Muscle layer of colon (tissue), 2 donors: ENCODE data around the gene MTCL1.

Source experiments
- H3K27ac ChIP-seq: one replicate; pipeline ENCODE4 v1.7.0; 2013; ENCODE audit warnings: low read depth, mild to moderate bottlenecking, low read length, moderate library complexity
- H3K27me3 ChIP-seq, 2 donors: one replicate each; pipeline ENCODE4 v1.7.0; 2013; ENCODE audit warnings: low read length in 2 of 2, mild to moderate bottlenecking in 2 of 2; ENCODE audit not compliant: insufficient read depth in 2 of 2, control insufficient read depth in 1 of 2
- H3K36me3 ChIP-seq: one replicate; pipeline ENCODE4 v1.7.0; 2013; ENCODE audit warnings: mild to moderate bottlenecking, low read length; ENCODE audit not compliant: insufficient read depth
- H3K4me1 ChIP-seq: one replicate; pipeline ENCODE4 v1.7.0; 2013; ENCODE audit warnings: mild to moderate bottlenecking, low read length; ENCODE audit not compliant: insufficient read depth
- H3K4me3 ChIP-seq, 2 donors: one replicate each; pipeline ENCODE4 v1.7.0; 2013; ENCODE audit warnings: low read length in 2 of 2, low read depth in 1 of 2, mild to moderate bottlenecking in 1 of 2, moderate library complexity in 1 of 2
- H3K9ac ChIP-seq: one replicate; pipeline ENCODE4 v1.7.0; 2013; ENCODE audit warnings: low read length
- H3K9me3 ChIP-seq: one replicate; pipeline ENCODE4 v1.7.0; 2013; ENCODE audit warnings: mild to moderate bottlenecking, low read length
- donor health status: abdominal sarcoma.
- donor health status: Adenocarcinoma of cecum.

MTCL1 gene

DNA sequence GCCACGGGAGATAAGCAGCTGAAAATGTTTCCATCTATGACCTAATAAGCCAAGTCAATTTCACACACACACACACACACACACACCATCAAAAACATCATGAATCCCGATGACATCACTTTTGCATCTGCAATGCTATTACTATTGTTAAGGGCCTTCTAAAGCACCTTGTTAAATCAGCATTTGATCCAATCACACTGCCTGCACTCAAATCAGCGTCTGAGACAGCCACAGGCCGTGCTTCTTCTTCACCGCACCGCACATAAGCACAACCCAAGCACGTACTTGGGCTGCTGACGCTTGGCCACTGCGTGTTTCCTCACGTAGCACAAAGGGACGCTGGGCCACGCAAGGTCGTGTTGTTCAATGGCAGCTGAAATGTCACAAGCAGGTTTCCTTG, 15.8 kb upstream of the MTCL1 start:
- H3K27ac ChIP-seq, result no peak overlapping the region
- H3K4me1 ChIP-seq, result peaks cover 5% of the 10 kb centered on the region
- no peaks in the 10 kb centered on the region for H3K27me3 ChIP-seq
- no peaks in the 10 kb centered on the region for H3K9me3 ChIP-seq
- no peaks in the 10 kb centered on the region for H3K36me3 ChIP-seq
- no peak overlapping the region for H3K4me3 ChIP-seq
- H3K9ac ChIP-seq, result no peak overlapping the region

DNA sequence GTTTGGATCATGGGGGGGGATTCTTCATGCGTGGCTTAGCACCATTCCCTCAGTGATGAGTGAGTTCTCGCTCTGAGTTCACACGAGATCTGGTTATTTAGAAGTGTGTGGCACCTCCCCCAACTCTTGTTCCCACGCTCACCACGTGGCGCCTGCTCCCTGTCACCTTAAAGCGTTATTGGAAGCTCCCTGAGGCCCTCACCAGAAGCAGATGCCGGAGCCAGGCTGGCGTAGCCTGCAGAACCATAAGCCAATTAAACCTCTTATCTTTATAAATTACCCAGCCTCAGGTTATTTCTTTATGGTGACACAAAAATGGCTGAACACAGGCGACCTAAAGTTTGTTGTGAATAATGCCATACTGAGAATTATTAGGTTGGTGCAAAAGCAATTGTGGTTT, 10.5 kb upstream of the MTCL1 start:
- H3K4me3 ChIP-seq, result no peak overlapping the region
- no peak overlapping the region for H3K27ac ChIP-seq
- H3K9me3 ChIP-seq, result no peaks in the 10 kb centered on the region
- no peaks in the 10 kb centered on the region for H3K27me3 ChIP-seq
- H3K36me3 ChIP-seq, result no peaks in the 10 kb centered on the region
- H3K4me1 ChIP-seq, result peaks cover 3% of the 10 kb centered on the region
- no peak overlapping the region for H3K9ac ChIP-seq

DNA sequence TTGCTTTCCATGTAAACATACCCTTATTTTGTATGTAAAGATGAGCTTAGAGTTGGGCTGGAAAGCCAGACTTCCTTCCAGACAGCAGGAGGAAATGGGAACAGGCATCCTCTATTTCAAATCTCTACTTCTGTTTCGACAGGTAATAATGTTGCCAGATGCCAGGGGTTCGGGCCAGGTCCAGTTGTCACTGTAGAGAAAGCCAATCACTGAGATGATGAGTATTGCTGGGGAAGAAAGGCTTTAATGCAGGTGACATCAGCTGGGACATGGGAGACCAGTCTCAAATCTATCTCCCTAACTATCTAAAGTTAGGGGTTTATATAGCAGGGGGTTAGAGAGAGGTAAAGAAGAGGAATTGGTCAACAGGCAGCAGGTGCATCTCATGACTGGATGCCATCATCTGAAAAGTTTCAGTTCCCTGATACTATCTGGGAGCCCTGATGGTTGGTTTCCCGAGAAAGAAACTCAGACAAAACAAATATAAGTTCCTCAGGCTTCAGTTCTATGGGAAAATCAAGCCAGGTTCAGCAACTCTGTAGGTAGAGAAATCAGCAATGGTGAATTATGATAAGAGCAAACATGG, 9.3 kb upstream of the MTCL1 start:
- Histone ChIP-seq H3K4me3 (no peak overlapping the region), H3K9me3 (no peaks in the 10 kb centered on the region), H3K4me1 (peaks cover 3% of the 10 kb centered on the region), H3K27me3 (no peaks in the 10 kb centered on the region), H3K9ac (no peak overlapping the region), H3K27ac (no peak overlapping the region), H3K36me3 (no peaks in the 10 kb centered on the region)

DNA sequence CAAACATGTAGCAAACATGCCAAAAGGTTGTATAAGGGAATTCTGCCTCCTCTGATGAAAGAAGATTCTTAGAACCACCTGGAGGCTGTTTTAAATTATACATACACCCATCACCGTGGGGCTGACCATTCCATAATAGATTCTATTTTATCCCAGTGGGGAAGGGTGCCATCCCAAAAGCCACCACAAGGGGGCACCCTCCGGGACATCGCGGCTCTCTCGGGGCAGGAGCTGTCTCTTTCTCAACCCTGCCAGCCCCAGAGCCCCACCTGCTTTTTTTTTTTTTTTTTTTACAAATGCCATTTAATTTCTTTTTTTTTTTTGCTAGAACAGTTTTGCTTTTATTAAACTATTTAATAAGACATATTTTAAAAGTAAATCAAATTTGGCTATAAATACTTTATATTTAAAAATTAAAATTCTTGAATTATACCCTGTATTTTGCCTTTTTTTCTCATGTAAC, 8.6 kb upstream of the MTCL1 start:
- H3K9me3 ChIP-seq, result no peaks in the 10 kb centered on the region
- H3K27ac ChIP-seq, result no peak overlapping the region
- no peak overlapping the region for H3K9ac ChIP-seq
- H3K27me3 ChIP-seq, result no peaks in the 10 kb centered on the region
- H3K4me3 ChIP-seq, result no peak overlapping the region
- H3K36me3 ChIP-seq, result no peaks in the 10 kb centered on the region
- peaks cover 8% of the 10 kb centered on the region for H3K4me1 ChIP-seq

DNA sequence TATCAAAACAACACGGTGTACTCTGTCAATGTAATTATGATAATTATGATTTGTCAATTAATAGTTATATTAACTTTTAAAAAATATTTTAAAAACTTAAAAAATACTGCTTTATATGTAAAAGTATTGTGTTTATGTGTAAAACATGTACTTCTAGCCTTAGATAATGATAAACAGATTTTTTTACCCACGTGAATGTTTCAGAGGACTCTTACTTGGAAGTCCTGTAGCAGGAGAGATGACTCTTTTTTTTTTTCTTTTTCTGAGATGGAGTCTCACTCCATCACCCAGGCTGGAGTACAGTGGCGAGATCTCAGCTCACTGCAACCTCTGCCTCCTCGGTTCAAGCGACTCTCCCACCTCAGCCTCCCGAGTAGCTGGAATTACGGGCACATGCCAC, 6.2 kb upstream of the MTCL1 start:
- H3K4me3 ChIP-seq, result no peak overlapping the region
- no peaks in the 10 kb centered on the region for H3K9me3 ChIP-seq
- H3K4me1 ChIP-seq, result peaks cover 19% of the 10 kb centered on the region
- H3K9ac ChIP-seq, result no peak overlapping the region
- H3K27me3 ChIP-seq, result no peaks in the 10 kb centered on the region
- H3K36me3 ChIP-seq, result no peaks in the 10 kb centered on the region
- no peak overlapping the region for H3K27ac ChIP-seq

DNA sequence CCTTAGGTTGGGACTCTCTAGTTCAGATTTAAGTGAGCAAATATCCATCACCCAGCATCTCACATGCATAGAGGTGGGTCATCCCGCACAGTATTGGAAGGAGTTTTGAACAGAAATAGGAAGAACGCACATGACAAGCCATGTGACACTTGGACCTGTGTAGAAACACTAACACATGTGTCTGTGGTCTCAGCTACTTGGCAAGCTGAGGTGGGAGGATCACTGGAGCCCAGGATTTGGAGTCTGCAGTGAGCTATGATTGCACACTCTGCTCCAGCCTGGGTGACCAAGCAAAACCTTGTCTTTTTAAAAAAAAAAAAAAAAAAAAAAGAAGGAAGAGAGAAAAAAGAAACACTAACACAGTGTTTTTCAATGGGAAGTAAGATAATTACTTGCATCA, 5.4 kb upstream of the MTCL1 start:
- Histone ChIP-seq H3K9ac (no peak overlapping the region), H3K4me1 (peaks cover 24% of the 10 kb centered on the region), H3K27ac (no peak overlapping the region), H3K9me3 (no peaks in the 10 kb centered on the region), H3K4me3 (no peak overlapping the region), H3K36me3 (no peaks in the 10 kb centered on the region), H3K27me3 (no peaks in the 10 kb centered on the region)

DNA sequence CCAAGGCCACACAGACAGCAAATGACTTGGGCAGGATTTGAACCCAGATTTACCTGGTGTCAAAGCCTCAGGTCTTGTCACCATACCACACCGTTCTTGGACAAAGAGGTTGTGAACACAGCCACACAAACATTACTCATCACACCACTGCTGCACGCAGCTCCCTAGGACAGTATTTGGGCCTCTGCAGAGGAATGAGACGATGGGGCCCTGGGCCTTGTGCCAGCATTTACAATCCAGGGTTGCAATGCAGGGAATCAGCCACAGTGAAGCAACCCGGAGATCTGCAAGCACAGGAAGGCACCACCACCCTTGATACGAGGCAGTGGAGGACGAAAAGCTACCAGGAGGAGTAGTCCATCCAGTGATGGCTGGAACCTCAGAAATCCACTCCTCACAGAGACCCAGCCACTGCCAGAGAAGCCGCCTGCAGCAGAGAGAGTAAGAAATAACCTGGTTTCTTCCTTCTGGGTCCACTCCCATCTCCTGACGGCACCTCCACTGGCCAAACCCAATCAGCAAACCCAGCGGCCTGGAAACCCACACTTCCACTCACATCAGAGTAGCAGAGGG, 3.7 kb upstream of the MTCL1 start:
- Histone ChIP-seq H3K4me1 (peaks cover 21% of the 10 kb centered on the region), H3K9ac (no peak overlapping the region), H3K27ac (peak overlapping the region; percentile 12), H3K27me3 (no peaks in the 10 kb centered on the region), H3K9me3 (no peaks in the 10 kb centered on the region), H3K4me3 (no peak overlapping the region), H3K36me3 (no peaks in the 10 kb centered on the region)

DNA sequence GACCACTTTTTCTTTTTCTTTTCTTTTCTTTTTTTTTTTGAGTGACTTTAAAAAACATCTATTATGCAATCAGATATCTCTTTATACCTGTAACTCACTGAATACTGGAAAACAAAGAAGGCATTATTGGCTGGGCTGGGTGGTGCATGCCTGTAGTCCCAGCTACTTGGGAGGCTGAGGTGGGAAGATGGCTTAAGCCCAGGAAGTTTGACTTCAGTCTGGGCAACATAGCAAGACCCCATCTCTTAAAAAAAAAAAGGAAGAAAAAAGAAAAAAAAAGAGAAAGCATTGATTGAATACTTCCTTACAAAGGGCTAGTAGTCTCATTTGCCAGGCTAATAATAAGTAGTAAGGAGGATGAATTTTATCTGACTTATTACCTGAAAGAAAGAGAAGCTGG, 2.7 kb upstream of the MTCL1 start:
- Histone ChIP-seq H3K4me3 (no peak overlapping the region), H3K27ac (peak overlapping the region; percentile 67), H3K9me3 (no peaks in the 10 kb centered on the region), H3K9ac (no peak overlapping the region), H3K36me3 (no peaks in the 10 kb centered on the region), H3K27me3 (no peaks in the 10 kb centered on the region), H3K4me1 (peaks cover 21% of the 10 kb centered on the region)

DNA sequence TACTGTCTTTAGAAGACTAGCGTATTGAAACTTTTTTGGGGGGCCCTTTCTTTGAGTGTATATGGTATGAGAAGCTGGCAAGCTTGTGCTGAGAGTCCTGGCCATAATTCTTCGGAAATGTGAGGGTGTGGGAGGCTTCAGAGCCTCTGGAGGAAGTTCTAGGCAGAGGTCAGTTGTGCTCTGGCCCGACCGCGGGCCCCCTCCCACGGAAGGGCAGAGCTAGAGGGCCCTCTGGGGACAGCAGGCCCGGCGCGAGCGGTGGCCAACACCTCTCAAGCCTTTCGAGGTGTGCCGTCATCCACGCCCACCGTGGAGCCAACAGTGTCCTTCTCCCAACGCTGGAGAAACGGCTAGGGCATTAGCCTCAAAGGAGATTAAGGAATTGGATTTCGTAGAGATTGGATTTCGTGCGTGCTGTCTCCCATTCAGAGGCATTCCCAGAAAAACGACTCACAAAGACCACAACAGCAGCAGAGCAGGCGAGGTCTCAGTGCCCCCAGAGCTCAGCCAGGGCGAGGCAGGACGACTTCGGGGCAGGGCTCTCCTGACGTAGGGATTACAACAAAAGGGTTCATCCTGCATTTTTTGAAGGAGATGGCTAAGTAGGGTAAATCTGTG, 2.2 kb upstream of the MTCL1 start:
- Histone ChIP-seq H3K27me3 (no peaks in the 10 kb centered on the region), H3K27ac (peak overlapping the region; percentile 67), H3K4me1 (peaks cover 21% of the 10 kb centered on the region), H3K36me3 (no peaks in the 10 kb centered on the region), H3K9me3 (no peaks in the 10 kb centered on the region), H3K9ac (peak overlapping the region; percentile 63), H3K4me3 (no peak overlapping the region)

DNA sequence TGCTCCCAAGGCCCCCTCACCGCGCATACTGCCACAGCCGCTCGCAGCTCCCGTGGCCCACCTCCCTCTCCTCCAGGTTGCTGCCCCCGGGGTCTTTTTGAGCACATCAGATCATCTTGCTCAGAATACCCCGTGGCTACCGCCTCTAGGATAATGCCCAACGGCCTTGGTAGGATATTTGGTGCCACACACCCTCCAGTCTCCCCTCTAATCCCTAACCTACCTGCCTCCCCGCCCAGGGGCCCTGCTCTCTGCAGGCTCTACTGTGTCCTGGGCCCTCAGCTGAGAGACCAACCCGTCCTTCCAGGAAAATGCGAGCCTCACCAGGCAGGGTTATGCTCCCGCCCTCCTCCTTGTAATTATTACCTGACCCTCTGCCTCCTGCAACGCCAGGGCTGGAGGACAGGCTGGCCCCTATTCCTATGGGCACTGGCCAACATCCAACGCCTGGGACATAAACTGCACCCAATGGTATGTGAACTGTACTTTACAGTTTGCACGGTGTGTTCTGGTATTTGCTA, 1.5 kb upstream of the MTCL1 start:
- Histone ChIP-seq H3K4me1 (peaks cover 21% of the 10 kb centered on the region), H3K9me3 (no peaks in the 10 kb centered on the region), H3K9ac (peak overlapping the region; percentile 63), H3K27me3 (no peaks in the 10 kb centered on the region), H3K36me3 (no peaks in the 10 kb centered on the region), H3K27ac (peak overlapping the region; percentile 67), H3K4me3 (peak overlapping the region in 1 of 2 donors; percentile 64)

DNA sequence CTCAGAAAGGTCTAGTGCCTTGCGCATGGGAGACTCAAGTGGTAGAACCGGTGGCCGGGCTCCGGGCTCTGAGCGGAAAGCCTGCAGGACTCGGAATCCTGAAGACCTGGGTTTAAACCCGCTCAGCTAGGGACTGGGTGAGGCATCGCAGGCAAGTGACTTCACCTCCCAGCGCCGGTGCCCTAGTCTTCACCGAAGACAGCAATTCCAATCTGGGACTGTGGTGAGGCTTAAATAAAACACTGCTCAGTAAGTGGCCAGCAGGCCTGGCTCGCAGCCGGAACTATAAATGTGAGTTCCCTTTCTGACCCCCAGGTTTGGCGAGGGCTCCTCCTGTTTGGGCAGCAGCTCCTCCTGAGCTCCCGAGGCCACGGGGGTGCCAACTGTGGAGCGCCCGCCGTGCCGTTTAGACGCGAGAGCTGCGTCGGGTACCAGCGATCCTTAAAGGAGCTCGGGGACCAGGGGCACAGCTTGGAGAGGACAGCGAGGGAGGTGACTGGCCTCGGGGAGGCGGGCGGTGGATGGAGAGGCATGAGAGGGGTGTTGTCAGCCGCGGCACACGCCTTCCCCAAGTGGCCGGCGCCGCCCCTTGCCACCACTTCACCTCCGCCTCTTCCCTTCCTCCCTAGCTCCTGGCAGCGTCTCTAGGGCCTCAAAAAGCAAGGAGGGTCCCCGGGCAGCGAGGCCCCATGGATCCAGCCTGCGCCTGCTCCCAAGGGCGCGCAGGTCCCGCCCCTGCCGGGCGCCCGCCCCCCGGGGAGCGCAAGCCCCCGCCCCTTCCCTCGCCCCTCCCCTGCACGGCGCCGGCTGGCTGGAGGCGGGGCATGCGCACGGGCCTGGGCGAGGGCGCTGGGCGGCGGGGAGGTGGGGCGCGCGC, 757 bp upstream of the MTCL1 start:
- Histone ChIP-seq H3K36me3 (no peaks in the 10 kb centered on the region), H3K27me3 (no peaks in the 10 kb centered on the region), H3K4me1 (peaks cover 21% of the 10 kb centered on the region), H3K27ac (peak overlapping the region; percentile 67), H3K9me3 (no peaks in the 10 kb centered on the region), H3K4me3 (peak overlapping the region; percentile 58 to 64), H3K9ac (peak overlapping the region; percentile 63)
